HG03139 (cell line): ENCODE data around the gene LSM12.

Experiments used
- ATAC-seq: cut with Tn5 transposase; IDR thresholded peaks from one replicate; pipeline ENCODE4 v1.9.1; 2021; ENCODE audit not compliant: unreplicated experiment

Gene LSM12

GRCh38 chr17:43988301-43988700 lies 78.2 kb downstream of the LSM12 start:
- ATAC-seq = no peak

- no peak for ATAC-seq
Measured at GRCh38 chr17:43987131-43988021, 79.1 kb downstream of the LSM12 start.

GRCh38 chr17:43986225-43986981 lies 80.1 kb downstream of the LSM12 start:
- no peak for ATAC-seq

- no peak for ATAC-seq
Measured at GRCh38 chr17:43984521-43984920, 82.0 kb downstream of the LSM12 start.
